Naive B cell (primary cell): ENCODE measurements around the gene PLPPR2. TPM values are rescaled to one million over a fixed set of nuclear protein-coding genes. Genes with fewer than 3 reads are reported as not detected.
"Not testable (repeated sequence)": the region's sequence is repeated elsewhere in the genome, so short reads cannot be mapped to it uniquely, and the experiment has no call there.

Source experiments
- ATAC-seq, 2 donors: fragments of 150-1000 bp; cut with Tn5 transposase; 2 replicates each; pipeline ENCODE4 v1.10.0; 2021; ENCODE audit warnings: low read depth in 2 of 2, mild to moderate bottlenecking in 2 of 2, moderate library complexity in 2 of 2
- DNase-seq: peaks from one replicate; pipeline ENCODE4 v3.0.0; 2022
- H3K27ac Mint-ChIP-seq, 6 donors: one replicate each; pipeline ENCODE4 v1.8.0; 2020 to 2022; ENCODE audit warnings: mild to moderate bottlenecking in 6 of 6, mixed read lengths in 6 of 6, moderate library complexity in 5 of 6, inconsistent platforms in 2 of 6
- H3K27me3 Mint-ChIP-seq, 3 donors: one replicate each; pipeline ENCODE4 v1.8.0; 2021 to 2022; ENCODE audit warnings: mixed read lengths in 3 of 3, mild to moderate bottlenecking in 1 of 3
- H3K36me3 Mint-ChIP-seq, 2 donors: one replicate each; pipeline ENCODE4 v1.8.0; 2020 to 2022; ENCODE audit warnings: mixed read lengths in 2 of 2, inconsistent platforms in 1 of 2, mild to moderate bottlenecking in 1 of 2
- H3K4me1 Mint-ChIP-seq, 3 donors: one replicate each; pipeline ENCODE4 v1.8.0; 2020 to 2022; ENCODE audit warnings: mixed read lengths in 3 of 3, inconsistent platforms in 1 of 3, mild to moderate bottlenecking in 1 of 3, moderate library complexity in 1 of 3
- H3K4me3 Mint-ChIP-seq, 8 donors: one replicate each; pipeline ENCODE4 v1.8.0; 2020 to 2022; ENCODE audit warnings: mild to moderate bottlenecking in 8 of 8, mixed read lengths in 8 of 8, moderate library complexity in 8 of 8, inconsistent platforms in 2 of 8
- H3K9me3 Mint-ChIP-seq, 7 donors: one replicate each; pipeline ENCODE4 v1.8.0; 2020 to 2022; ENCODE audit warnings: mixed read lengths in 7 of 7, mild to moderate bottlenecking in 5 of 7, inconsistent platforms in 2 of 7, moderate library complexity in 1 of 7
- polyA plus RNA-seq, 6 donors: library from polyadenylated mRNA; unstranded; fragments of 300-500 nt; fragmentation: Illumina TruSeq; gene quantifications; one replicate each; pipeline ENCODE4 v1.2.3, GENCODE V29; 2021; ENCODE audit warnings: low read depth in 6 of 6

The PLPPR2 gene
- polyA plus RNA-seq, 6 donors from 2014 or later, result 0.56 to 0.69 TPM; not detected in 4

DNA sequence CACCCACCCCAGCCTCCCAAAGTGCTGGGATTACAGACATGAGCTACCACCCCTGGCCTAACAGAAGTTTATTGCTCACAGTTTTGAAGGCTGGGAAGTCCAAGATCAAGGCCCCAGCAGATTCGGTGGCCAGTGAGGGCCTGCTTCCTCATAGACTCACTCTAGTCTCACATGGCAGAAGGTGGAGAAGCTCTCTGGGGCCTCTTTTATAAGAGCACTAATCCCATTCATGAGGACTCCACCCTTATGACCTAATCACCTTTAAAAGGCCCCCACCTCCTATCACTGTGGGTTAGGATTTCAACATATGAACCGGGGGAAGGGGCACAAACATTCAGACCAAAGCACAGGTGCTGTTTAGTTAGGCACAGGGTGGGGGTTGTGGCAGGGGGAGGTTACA, 12.3 kb downstream of the PLPPR2 start:
- H3K4me1 Mint-ChIP-seq, result peaks cover 0 to 3% (median 2%) of the 10 kb centered on the region in 3 donors
- no peak overlapping the region for H3K27ac Mint-ChIP-seq
- H3K36me3 Mint-ChIP-seq, result peaks cover 7 to 9% of the 10 kb centered on the region in 2 donors
- no peak overlapping the region for H3K4me3 Mint-ChIP-seq
- no peaks in the 10 kb centered on the region for H3K9me3 Mint-ChIP-seq
- DNase-seq (no peak), ATAC-seq (no peak)
- H3K27me3 Mint-ChIP-seq, result no peaks in the 10 kb centered on the region

DNA sequence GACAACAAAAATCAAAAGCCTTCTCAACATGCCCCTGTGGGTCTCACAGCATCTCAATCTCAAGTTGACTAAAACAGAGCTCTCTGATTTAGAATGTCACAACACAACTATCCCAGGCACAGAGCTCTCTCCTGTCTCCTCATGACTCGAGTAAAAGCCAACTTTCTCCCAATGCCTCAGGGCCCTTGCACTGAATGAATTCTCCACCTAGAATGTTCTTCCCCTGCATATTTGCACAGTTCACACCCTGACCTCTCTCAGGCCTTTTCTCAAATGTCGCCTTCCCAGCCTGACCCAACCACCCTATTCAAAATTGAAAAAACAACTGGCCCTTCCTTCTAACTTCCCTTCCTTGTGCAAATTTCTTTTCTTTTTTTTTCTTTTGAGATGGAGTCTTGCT, 15.5 kb downstream of the PLPPR2 start:
- no peaks in the 10 kb centered on the region for H3K27me3 Mint-ChIP-seq
- H3K27ac Mint-ChIP-seq, result peak overlapping the region in 1 of 6 donors; percentile 5
- H3K4me3 Mint-ChIP-seq, result no peak overlapping the region
- H3K4me1 Mint-ChIP-seq, result peaks cover 2 to 10% (median 3%) of the 10 kb centered on the region in 3 donors
- H3K36me3 Mint-ChIP-seq, result peaks cover 7 to 9% of the 10 kb centered on the region in 2 donors
- DNase-seq, result no peak
- no peak for ATAC-seq
- no peaks in the 10 kb centered on the region for H3K9me3 Mint-ChIP-seq

DNA sequence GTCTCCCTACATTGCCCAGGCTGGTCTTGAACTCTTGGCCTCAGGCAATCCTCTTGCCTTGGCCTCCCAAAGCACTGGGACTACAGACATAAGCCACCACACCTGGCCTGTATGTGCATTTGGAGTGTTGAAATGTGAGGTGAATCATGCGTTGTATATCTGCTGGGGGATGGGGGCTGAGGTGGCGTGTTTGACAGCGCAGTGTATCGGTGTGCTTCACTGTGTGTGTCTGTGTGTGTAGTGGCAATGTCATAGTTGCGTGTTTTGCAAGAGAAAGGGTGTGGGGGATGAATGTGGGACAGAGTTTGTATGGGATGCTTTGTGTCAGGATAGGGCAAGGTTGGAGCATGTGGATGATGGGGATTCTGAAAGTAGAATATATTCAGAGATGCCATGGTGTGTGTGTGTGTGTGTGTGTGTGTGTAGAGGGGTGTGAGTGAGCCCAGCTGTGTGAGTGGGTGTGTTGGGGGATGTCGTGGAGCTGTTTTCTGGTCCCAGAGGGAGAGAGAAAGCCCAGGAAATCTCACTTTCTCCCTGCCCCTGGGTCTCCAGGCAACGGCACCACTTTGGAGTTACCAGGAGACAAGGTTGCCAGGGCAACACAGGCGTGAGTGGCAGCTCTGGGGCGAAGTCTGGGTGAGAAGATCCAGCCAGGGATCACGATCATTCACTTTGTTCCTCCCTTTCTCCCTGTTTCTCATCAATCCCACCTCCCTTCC, 18.1 kb downstream of the PLPPR2 start:
- peak overlapping the region in 4 of 8 donors; percentile 0 to 79 (median 36) for H3K4me3 Mint-ChIP-seq
- peaks cover 7 to 9% of the 10 kb centered on the region in 2 donors for H3K36me3 Mint-ChIP-seq
- ATAC-seq (no peak), DNase-seq (no peak)
- H3K4me1 Mint-ChIP-seq, result peaks cover 13 to 19% (median 14%) of the 10 kb centered on the region in 3 donors
- no peaks in the 10 kb centered on the region for H3K9me3 Mint-ChIP-seq
- H3K27ac Mint-ChIP-seq, result peak overlapping the region in 3 of 6 donors; percentile 5 to 67 (median 65)
- H3K27me3 Mint-ChIP-seq, result no peaks in the 10 kb centered on the region

DNA sequence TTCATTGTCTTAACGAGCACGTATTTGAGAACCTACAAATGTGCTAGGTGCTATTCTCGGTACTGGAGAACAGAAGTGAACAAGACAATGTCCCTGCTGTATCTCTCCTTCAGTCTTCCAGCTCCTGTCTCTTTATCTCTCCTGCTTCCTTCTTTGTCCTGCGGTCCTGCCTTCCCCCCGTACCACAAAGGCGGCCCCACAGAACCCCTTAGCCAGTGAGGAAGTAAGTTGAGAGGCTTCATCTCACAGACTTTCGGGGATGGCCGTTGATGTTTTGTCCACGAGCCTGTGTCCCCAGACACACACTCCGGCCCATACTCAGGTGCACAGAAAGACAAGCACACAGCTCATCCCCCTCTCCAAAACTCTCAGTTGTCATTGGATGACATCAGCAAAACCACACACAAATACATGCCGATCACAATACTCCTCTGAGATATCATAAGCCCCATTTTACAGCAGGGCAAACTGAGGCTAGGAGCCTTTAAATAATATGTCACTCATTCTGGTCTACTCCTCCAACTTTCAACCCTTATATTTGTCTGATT, 18.7 kb downstream of the PLPPR2 start:
- Mint-ChIP-seq H3K4me3 (peak overlapping the region in 1 of 8 donors; percentile 2), H3K36me3 (peaks cover 5 to 7% of the 10 kb centered on the region in 2 donors), H3K27me3 (no peaks in the 10 kb centered on the region), H3K4me1 (peaks cover 13 to 19% (median 14%) of the 10 kb centered on the region in 3 donors), H3K9me3 (no peaks in the 10 kb centered on the region), H3K27ac (peak overlapping the region in 1 of 6 donors; percentile 38)
- ATAC-seq (no peak), DNase-seq (no peak)

DNA sequence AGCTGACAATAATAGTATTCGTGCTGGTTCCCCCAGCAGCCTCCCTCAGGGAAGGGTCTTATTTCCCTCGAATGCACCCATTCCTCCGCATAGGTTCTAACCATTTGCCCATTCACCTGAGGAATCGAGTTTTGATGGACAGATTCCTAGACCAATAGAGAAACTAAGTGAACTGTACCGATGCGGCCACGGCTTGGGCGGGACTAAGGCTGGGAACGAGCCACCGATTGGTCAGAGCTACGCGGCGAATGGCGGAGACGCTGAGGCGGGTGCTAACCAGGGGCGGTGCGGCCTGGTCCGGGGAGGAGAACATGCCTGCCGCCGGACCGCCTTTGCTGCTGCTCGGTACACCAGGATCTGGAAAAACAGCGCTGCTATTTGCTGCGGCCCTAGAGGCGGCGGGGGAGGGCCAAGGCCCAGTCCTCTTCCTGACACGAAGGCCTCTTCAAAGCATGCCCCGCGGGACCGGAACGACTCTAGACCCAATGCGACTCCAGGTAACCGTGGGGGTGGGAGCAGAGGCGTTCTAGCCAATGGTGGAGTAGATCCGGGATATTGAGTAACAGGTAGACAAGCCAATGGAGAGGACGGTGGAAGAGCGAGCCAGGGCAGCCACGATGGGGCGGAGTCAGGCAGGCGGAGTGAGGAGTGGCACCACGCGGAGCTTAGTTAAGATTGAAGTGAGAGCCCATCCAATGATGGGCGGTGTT, 19.4 kb downstream of the PLPPR2 start, which contains the start of gene SWSAP1:
Gene SWSAP1 (plus strand): TSS at position 234 of the 710 bp plus-strand sequence. CDS start 15 bp downstream, at position 249.
- peak; percentile 85 to 87 for ATAC-seq
- H3K27me3 Mint-ChIP-seq, result no peaks in the 10 kb centered on the region
- peak within 1 kb of the TSS in 1 of 8 donors; percentile 2 for H3K4me3 Mint-ChIP-seq
- DNase-seq, result peak; percentile 98
- peak within 1 kb of the TSS in 2 of 6 donors; percentile 5 to 38 for H3K27ac Mint-ChIP-seq
- peaks cover 11 to 19% (median 14%) of the 10 kb centered on the region in 3 donors for H3K4me1 Mint-ChIP-seq
- no peaks in the 10 kb centered on the region for H3K9me3 Mint-ChIP-seq
- H3K36me3 Mint-ChIP-seq, result peaks cover 0 to under 1% of the 10 kb centered on the region in 2 donors

DNA sequence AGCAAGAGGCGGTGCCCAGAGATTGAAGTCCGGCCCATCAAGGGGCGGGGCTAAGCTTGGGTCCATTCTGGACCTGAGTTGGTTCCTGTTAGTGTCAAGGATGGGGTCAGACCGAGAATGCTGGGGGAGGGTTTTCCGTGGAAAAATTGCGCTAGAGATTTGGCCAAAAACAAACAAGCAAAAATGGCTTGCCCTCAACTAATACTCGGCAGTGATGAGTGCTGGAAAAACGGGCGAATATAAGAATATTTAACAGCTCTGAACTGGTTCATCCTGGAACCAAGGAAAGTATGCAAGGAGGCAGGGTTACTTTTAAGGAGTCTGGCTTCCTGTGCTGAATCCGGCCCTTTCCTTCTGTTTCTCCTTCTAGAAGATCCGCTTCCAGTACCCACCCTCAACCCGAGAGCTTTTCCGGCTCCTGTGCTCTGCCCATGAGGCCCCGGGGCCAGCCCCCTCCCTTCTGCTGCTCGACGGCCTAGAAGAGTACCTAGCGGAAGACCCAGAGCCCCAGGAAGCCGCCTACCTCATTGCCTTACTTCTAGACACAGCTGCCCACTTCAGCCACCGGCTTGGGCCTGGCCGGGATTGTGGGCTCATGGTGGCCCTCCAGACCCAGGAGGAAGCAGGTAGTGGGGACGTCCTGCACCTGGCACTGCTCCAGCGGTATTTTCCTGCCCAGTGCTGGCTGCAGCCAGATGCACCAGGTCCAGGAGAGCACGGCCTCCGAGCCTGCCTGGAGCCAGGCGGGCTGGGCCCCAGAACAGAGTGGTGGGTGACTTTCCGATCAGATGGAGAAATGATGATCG, 20.1 kb downstream of the PLPPR2 start:
- peak; percentile 35 to 40 for ATAC-seq
- peak; percentile 65 for DNase-seq
- Mint-ChIP-seq H3K4me3 (no peak overlapping the region), H3K27me3 (no peaks in the 10 kb centered on the region), H3K9me3 (no peaks in the 10 kb centered on the region), H3K27ac (no peak overlapping the region), H3K36me3 (no peaks in the 10 kb centered on the region), H3K4me1 (peaks cover 16 to 24% (median 20%) of the 10 kb centered on the region in 3 donors)

DNA sequence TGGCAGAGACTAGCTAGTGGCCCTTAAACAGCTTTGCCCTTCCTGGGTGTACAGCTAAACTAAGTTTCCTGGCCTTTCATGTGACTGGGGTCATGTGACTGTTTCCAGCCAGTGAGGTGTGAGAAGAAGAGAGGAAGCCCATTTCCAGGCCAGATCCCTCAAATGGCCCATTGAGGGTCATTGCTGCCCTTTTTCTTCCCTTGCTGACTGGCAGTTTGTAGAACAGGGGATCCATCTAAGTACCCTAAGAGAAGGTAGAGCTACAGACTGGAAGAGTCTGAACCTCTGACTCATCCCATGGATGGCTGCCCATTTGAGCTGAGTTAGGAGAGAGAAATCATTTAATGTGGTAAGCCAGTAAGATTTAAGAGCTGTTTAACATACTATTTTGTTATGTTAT, 22.0 kb downstream of the PLPPR2 start:
- Mint-ChIP-seq H3K9me3 (no peaks in the 10 kb centered on the region), H3K36me3 (no peaks in the 10 kb centered on the region), H3K27me3 (no peaks in the 10 kb centered on the region), H3K27ac (peak overlapping the region in 2 of 6 donors; percentile 35 to 65), H3K4me1 (peaks cover 32 to 35% (median 32%) of the 10 kb centered on the region in 3 donors), H3K4me3 (peak overlapping the region in 5 of 8 donors; percentile 6 to 75 (median 66))
- no peak for ATAC-seq
- DNase-seq, result no peak

DNA sequence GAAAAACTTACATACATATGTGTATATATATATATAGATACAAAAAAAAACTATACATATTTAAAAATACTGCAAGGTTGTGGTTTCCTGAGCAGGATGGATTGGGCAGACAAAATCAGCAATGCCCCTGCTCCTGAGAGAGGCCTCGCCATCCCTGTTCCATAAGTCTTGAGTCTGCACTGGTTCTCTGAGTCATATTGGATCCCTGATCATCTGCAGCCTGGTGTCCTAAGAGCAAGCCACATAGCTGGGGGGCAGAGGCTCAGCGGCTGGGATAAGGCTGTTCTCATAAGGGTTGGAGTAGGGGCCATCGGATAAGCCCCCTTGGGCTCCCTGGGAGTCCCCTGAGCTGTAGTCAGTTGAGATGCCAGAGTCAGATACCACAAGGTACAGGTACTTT, 22.5 kb downstream of the PLPPR2 start:
- Mint-ChIP-seq H3K4me1 (peaks cover 34 to 39% (median 37%) of the 10 kb centered on the region in 3 donors), H3K36me3 (no peaks in the 10 kb centered on the region), H3K27me3 (no peaks in the 10 kb centered on the region), H3K4me3 (no peak overlapping the region), H3K27ac (peak overlapping the region in 3 of 6 donors; percentile 34 to 60 (median 59)), H3K9me3 (peaks cover 0 to 1% (median 0%) of the 10 kb centered on the region in 7 donors)
- ATAC-seq, result no peak
- no peak for DNase-seq

DNA sequence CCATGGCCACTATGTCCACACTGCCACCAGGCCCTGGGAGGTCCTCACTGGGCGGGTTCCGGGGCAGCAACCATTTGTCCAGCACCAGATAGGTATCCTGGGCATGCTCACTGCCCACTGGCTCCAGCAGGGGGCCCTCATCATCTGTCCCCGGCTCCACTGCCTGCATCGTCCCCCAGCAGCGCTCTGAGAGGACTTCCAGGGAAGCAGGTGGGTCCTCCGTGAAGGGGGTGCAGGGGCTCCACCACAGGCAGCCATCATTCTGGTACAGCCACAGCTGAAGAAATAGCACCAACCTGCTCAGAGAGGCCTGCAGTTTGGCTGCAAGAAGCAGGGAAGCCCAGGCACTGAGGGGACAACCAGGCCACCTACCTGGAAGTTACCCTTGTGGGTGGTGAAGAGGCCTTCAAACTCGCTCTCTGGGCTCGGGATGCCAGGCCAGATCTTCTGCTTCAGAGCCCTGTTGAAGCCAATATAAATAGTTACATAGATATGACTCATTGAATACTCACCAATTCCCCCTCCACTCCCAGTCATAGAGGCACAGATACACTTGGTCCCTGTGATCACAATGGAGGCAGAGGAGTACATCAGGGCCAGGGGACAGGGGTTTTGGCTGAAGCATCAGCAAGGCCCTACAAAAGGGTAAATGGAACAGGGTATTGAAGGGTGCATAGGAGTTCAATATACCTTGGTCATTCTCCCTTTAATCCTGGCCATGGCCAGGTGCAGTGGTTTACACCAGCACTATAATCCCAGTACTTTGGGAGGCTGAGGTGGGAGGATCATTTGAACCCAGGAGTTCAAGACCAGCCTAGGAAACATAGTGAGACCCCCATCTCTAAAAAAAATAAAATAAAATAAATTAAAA, 23.3 kb downstream of the PLPPR2 start:
- Mint-ChIP-seq H3K36me3 (no peaks in the 10 kb centered on the region), H3K27me3 (no peaks in the 10 kb centered on the region), H3K9me3 (peaks cover 0 to 1% (median 0%) of the 10 kb centered on the region in 7 donors), H3K4me1 (peaks cover 32 to 44% (median 41%) of the 10 kb centered on the region in 3 donors), H3K4me3 (peak overlapping the region in 2 of 8 donors; percentile 19 to 60), H3K27ac (no peak overlapping the region)
- ATAC-seq, result no peak
- no peak for DNase-seq

DNA sequence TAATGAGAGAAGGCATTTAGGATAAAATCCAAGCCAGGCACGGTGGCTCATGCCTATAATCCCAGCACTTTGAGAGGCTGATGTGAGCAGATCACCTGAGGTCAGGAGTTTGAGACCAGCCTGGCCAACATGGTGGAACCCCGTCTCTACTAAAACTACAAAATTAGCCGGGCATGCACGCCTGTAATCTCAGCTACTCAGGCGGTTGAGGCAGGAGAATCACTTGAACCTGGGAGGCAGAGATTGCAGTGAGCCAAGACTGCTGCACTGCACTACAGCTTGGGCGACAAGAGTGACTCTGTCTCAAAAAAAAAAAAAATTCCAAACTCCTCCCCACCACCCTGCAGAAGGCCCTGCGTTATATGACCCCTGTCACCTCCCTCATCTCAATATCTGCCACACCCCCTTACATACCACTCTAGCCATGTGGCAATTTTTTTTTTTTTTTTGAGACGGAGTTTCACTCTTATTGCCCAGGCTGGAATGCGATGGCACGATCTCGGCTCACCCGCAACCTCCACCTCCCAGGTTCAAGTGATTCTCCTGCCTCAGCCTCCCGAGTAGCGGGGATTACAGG, 24.1 kb downstream of the PLPPR2 start:
- Mint-ChIP-seq H3K4me3 (peak overlapping the region in 2 of 8 donors; percentile 44 to 94), H3K4me1 (peaks cover 32 to 44% (median 43%) of the 10 kb centered on the region in 3 donors)
- H3K9me3 Mint-ChIP-seq, H3K27ac Mint-ChIP-seq, DNase-seq, H3K27me3 Mint-ChIP-seq, ATAC-seq, H3K36me3 Mint-ChIP-seq: not testable (repeated sequence)

DNA sequence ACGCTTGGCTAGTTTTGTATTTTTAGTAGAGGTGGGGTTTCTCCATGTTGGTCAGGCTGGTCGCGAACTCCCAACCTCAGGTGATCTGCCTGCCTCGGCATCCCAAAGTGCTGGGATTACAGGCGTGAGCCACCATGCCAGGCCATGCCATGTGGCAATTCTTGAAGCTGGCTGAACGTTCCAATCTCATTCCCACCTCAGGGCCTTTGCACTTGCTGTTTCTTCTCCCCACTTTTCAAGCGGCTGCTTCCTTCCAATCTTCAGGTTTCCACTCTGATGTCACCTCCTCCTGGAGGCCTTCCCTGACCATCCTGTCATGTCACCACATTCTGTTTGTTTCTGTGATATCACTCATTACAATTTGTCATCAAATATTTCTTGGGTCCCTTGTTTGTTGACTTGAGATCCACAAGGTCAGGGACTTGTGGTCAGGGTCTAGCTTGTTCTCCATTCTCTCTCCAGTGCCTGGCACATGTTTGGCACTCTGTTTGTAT, 24.7 kb downstream of the PLPPR2 start:
- peaks cover 37 to 49% (median 48%) of the 10 kb centered on the region in 3 donors for H3K4me1 Mint-ChIP-seq

More for the DNA sequence above, 24.7 kb downstream of the PLPPR2 start:
- Mint-ChIP-seq H3K27ac (peak overlapping the region; percentile 92 to 99 (median 98)), H3K36me3 (no peaks in the 10 kb centered on the region), H3K4me3 (peak overlapping the region; percentile 44 to 99 (median 94)), H3K27me3 (no peaks in the 10 kb centered on the region), H3K9me3 (peaks cover 0 to 1% (median 0%) of the 10 kb centered on the region in 7 donors)
- no peak for ATAC-seq
- DNase-seq, result no peak
